ENCODE data around the gene SMIM35.

The SMIM35 gene

GRCh38 chr11:118000067-118000849 is 86.5 kb downstream of the SMIM35 start:
- DNase-seq: no peak

- DNase-seq: no peak
These were observed 87.3 kb downstream of the SMIM35 start for GRCh38 chr11:117999354-117999993.

GRCh38 chr11:117998664-117999353 is 88.0 kb downstream of the SMIM35 start:
- DNase-seq: no peak

- no peak for DNase-seq
These were observed 88.8 kb downstream of the SMIM35 start for GRCh38 chr11:117997823-117998579.

GRCh38 chr11:117997406-117997805 is 89.4 kb downstream of the SMIM35 start:
- no peak for DNase-seq

GRCh38 chr11:117996058-117996457 is 90.7 kb downstream of the SMIM35 start:
- no peak for DNase-seq

GRCh38 chr11:117995472-117995871 is 91.3 kb downstream of the SMIM35 start:
- DNase-seq: no peak

GRCh38 chr11:117993988-117994745 is 92.6 kb downstream of the SMIM35 start:
- DNase-seq: no peak

- no peak for DNase-seq
These were observed 94.1 kb downstream of the SMIM35 start for GRCh38 chr11:117992620-117993019.

- no peak for DNase-seq
These were observed 94.6 kb downstream of the SMIM35 start for GRCh38 chr11:117992136-117992535.

GRCh38 chr11:117989351-117990102 is 97.2 kb downstream of the SMIM35 start:
- no peak for DNase-seq

GRCh38 chr11:117986981-117987574 is 99.7 kb downstream of the SMIM35 start:
- DNase-seq: no peak

GRCh38 chr11:117985953-117986887 is 100.5 kb downstream of the SMIM35 start, which contains the start of gene IL10RA:
IL10RA (plus strand) TSS chr11:117986394; CDS start chr11:117986468, 74 bp downstream.
- DNase-seq: peak; percentile 67

- no peak for DNase-seq
These were observed 102.3 kb downstream of the SMIM35 start for GRCh38 chr11:117984476-117984875.

GRCh38 chr11:117983163-117983475 is 103.6 kb downstream of the SMIM35 start:
- no peak for DNase-seq

- no peak for DNase-seq
These were observed 106.0 kb downstream of the SMIM35 start for GRCh38 chr11:117980720-117981119.

GRCh38 chr11:117980280-117980679 is 106.5 kb downstream of the SMIM35 start:
- no peak for DNase-seq

- no peak for DNase-seq
These were observed 107.1 kb downstream of the SMIM35 start for GRCh38 chr11:117979481-117980211.

GRCh38 chr11:117978991-117979390 is 107.8 kb downstream of the SMIM35 start:
- DNase-seq: no peak

All from NCI-H1092 (cell line).